GM19397 (cell line): ENCODE measurements around the gene DPF1.
A peak's percentile ranks its signal among the peaks of the same experiment; 100 is the strongest.
"Not testable (repeated sequence)": the region's sequence is repeated elsewhere in the genome, so short reads cannot be mapped to it uniquely, and the experiment has no call there.

Experiments used
- ATAC-seq: cut with Tn5 transposase; IDR thresholded peaks from one replicate; pipeline ENCODE4 v1.9.1; 2021; ENCODE audit warnings: mild to moderate bottlenecking, moderate library complexity; ENCODE audit not compliant: unreplicated experiment

Gene DPF1

DNA sequence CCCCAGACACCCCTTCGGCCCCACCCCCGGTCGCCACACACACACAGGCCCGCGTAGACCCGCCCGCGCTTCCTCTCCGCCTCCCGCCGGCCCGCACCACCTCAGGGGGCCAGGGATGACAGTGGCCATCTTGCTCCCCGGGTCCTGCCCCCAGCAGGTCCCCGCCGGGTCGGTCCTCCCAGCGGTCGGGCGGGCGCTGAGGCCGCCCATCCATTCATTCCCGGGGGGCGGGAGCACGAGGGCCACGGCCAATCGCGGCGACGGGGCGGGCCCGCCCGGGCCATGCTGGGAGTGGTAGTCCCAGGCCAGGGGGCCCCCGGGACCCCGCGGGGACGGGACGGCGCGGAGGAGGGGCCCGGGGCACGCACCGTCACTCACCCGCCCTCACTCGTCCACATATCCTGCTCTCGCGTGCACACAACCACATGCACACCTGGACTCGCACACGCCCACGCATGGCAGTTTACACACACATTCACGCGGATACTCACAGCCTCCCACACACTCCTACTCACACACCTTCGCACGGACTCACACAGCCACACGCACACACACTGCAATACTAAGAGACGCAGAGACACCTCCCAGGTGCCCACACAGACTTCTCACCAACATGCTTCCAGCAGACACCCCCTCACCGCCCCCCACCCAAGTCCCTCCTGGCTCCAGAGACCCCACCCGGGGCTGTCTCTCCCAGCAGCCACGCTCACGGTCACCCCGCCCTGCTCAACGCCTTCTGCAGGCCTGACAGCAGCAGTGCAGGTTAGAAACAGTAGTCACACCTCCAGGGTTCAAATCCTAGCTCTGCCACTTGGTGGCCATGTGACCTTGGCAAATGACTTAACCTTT lies at the start of gene DPF1:
Gene DPF1, minus strand, starts transcription at position 209 of the 849 bp plus-strand sequence. Its CDS starts 80 bp downstream, at position 129.
- ATAC-seq, result peak; percentile 72

DNA sequence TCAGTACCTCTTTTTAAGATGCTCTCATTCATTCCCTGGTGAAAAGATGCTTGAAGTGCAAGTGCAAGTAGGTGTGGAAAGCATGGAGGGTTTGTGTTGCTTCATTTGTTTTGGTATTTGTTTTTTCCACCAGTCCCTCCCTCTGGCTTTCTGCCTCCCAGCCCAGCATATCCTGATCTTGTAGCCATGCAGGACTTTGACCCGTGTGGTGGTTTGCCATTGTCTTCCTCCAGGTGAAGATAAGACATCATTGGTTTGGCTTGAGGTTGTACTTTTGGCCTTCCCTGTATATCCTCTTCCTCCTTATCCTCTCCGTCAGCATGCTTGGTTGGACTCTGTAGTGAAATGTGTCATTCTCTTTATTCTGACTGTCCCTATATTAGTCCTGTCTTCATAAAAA lies 49.5 kb upstream of the DPF1 start:
- ATAC-seq, result no peak

DNA sequence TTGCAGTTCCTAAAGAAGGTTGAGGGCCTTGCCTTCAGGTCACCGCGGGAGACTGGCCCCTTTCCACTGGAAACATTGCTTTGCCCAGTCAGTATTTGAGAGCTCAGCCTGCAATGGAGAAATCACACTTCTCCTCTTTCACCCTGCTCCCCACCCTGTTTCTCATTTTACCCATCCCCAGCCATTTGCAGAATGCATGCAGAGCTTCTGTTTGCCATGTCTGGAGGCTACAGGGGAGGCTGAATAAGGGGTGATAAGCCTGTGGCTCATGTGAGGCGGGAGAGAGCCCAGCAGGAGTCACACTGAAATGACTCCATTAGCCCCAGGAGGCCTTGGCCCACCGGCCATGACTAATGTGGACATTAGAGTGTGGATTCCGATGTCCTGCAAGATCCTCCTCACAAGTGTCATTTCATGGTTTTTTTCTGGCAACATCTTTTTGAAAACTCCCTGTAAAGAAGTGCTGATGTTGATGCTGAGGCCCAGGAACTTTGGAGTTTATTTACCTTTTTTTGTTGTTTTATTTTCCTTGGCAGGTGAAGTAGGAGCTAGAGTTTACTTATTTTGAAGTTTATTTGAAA lies 46.7 kb upstream of the DPF1 start:
- ATAC-seq, result no peak

DNA sequence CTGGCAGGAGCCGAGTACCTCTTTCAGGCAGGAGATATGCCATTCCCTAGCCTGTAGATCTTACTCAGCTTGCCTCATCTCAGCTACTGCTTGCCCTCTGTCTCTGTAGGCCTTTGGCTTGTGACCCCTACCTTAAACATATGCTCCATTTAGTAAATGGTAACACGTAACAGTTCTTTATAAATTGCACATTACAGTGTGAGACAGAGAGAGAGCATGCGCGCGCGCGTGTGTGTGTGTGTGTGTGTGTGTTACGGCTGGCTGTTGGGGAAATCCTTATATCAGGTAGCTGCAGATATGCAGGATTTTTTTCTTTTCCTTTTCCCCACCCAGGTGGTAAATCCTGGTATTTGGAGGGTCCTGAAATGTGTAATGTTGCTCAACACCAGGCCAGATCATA lies 44.5 kb upstream of the DPF1 start:
- ATAC-seq, result no peak

DNA sequence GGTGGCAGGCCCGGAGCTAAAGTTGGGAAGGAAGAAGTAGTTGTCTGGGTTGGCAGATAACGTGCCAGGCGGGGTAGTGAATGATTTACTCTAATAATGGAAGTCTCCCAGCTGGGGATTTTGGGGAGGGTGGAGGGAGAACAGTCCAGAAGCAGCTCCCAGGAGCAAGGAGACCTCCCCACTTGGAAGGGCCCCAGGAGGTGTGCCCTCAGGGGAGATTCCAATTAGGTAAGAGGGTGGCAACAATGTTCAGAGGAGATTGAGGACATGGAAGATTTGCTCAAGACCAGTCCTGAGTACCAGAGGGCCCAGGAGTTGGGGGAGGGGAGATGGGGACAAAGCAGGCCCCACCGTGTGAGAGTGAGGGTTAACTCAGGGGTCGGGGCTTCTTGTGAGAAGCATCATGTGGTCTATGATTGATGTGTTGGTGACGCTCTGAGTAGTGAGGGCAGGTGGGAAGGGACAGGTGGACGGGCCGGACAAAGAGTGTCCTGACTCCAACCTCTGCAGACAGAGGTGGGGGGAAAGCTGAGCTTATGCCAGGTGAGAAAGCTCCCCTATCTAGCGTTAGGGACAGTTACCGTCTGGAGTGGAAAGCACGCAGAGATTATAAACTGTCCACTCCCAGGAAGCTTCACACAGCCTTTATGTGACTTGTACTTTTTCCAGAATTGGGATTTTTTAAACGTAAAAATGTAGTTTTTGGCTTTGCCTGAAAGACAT lies 43.9 kb upstream of the DPF1 start:
- ATAC-seq, result no peak

DNA sequence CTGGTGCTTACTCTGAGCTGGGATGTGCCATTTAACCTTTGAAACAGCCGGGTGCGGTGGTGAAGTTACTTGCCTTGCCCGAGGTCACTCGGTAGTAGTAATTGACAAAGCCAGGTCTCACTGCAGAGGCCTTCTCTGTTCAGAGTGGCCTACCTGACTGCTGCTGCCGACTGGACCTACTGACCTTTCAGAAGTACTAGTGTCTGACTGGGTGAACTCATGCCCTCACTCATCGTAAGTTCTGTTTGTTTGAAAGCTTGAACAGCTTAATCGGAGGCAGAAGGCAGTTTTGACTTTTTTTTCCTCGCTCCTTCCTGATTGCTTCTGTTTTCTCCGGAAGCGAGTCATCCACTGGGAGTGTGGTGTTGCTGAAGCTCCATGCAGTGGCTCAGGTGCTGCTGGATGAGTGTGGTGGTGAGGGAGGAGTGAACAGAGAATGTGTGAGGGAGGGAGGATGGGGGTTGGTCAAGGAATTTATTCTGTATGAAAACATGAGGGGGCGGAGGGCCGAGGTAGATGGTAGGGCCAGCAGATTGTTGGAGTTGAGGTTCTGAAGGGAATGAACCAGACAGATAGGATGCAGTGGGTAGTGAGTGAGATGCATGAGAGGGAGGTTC lies 43.1 kb upstream of the DPF1 start:
- ATAC-seq, result no peak

DNA sequence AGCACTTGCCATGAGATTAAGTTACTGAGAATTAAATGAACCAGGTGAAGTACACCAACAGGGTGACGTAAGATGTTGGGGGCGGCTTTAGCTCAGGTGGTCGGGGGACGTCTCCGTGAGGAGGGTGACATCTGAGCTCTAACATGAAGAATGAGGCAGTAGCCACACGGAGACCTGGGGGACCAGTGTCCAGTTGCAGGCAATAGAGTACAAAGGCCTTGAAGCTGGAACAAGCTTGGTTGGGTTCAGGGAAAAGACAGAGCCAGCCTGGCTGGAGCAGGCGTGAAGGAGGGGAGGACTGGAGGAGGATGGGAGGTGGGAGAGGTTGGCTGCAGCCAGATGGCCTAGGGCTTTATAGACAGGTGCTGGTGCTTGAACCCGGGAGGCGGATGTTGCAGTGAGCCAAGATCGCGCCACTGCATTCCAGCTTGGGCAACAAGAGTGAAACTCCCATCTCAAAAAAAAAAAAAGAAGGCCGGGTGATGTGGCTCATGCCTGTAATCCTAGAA lies 42.0 kb upstream of the DPF1 start:
- ATAC-seq, result no peak

DNA sequence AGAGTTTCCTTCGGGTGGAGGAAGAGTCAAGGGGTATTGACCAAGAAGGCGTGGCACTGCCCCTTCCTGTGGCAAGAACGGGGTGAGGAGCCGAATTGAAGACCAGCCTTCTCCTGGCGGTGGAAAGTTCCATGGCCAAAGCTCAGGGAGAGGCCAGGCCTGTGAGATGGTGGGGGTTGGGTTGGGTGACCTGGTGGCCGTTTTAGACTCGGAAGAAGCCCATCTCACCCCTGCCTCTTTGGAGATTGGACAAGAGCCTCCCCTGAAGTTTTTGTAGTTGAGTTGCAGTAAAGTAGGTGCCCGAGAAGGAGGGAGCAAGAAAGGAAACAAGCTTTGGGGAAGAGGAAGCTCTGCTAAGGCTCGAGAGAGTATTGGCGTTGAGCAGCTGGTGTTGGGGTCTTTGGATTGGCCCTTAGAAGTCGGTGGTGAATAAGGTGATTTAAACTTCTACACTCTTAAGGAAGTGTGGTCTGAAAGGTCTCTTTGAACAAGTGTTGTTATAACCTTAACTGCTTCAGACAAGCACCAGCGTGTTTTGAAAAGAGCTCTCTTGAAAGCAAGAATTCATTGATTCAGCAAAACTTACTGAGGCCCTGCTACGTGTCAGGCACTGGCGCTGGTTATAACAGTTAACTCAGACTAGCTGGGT lies 41.3 kb upstream of the DPF1 start:
- no peak for ATAC-seq

DNA sequence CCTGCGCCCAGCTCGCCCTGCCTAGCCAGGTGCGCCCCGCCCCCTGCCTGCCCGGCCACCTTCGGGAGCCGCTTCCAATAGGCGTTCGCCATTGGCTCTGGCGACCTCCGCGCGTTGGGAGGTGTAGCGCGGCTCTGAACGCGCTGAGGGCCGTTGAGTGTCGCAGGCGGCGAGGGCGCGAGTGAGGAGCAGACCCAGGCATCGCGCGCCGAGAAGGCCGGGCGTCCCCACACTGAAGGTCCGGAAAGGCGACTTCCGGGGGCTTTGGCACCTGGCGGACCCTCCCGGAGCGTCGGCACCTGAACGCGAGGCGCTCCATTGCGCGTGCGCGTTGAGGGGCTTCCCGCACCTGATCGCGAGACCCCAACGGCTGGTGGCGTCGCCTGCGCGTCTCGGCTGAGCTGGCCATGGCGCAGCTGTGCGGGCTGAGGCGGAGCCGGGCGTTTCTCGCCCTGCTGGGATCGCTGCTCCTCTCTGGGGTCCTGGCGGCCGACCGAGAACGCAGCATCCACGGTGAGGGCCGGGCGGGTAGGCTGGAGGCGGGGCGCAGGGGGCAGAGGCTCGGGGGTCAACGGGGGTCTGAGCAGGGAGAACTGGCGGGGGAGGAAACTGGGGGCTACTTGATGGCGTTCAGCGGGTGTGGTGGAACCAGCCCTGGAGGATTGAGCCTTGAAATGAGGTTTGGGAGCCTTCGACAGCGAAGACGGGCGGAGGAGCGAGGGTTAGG lies 40.6 kb upstream of the DPF1 start, which contains the start of gene SPINT2:
Gene SPINT2, plus strand, starts transcription at position 88 of the 727 bp plus-strand sequence. Its CDS starts 320 bp downstream, at position 408.
- peak; percentile 36 for ATAC-seq

DNA sequence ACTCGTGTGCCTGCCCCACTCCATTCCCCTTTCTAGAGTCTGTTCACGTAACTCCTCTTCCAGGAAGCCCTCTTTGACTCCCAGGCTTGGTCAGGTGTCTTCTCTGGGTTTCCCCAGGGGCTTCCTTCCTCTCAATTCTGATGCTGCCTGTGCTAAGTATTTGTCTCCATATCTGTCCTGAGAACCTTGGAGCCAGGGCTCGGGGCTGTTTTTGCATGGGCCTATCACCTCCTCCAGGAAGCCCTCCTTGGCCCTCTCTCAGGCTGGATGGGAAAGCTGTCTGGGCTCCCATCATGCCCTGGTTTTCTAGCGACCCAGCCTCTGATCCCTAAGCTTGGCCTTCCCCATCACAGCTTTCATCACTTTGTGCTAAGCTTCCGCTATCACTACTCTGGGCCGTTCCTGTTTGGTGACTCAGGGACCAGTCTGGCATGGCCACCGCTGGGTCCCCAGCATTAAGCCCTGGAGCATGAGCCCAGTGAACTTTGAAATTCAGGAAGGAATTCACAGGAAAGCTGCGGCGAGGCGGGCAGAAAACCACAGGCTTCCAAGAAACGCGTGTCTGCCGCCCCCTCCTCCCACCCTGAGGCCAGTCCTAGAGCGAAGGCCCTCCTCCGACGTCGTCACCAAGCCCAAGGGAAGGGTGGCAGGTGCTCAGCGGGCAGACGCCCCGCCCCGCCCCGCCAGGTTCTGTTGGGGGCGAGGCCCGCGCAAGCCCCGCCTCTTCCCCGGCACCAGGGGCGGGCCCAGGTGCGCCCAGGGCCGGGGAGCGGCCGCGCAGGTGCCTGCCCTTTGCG lies 39.9 kb upstream of the DPF1 start:
- peak; percentile 53 for ATAC-seq

DNA sequence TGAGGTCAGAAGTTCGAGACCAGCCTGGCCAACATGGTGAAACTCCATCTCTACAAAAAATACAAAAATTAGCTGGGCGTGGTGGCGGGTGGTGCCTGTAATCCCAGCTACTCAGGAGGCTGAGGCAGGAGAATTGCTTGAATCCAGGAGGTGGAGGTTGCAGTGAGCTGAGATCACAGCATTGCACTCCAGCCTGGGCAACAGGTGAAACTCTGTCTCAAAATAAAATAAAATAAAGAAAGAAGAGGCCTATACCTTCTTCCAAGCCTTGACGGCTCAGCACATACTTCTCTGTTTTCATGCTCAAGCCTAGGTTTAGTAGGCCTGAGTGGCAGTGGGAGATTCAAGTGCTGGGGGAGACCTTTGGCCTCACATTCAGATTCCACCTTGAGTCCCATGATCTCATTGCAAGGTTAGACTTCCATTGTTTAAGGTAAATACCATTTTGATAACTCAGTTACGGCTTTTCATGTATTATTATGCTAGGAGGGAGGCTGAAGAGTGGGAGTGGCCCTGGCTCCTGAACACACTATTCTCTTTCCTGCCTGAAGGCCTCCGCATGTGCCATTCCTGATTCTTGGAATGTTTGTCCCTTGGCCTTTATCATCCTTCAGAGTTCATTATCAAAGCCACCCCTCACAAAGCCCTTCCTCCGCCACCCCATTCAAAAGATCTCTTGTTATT lies 38.7 kb upstream of the DPF1 start:
- ATAC-seq, result no peak

DNA sequence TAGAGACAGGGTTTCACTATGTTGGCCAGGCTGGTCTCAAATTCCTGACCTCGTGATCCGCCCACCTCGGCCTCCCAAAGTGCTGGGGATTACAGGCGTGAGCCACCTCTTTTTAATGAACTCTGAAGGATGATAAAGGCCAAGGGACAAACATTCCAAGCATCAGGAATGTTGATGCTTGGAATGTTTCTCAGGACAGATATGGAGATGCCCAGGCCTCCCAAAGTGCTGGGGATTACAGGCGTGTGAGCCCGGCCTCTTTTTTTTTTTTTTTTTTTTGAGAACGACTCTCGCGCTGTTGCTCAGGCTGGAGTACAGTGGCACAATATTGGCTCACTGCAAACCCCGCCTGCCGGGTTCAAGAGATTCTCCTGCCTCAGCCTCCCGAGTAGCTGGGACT lies 37.9 kb upstream of the DPF1 start:
- ATAC-seq, result not testable (repeated sequence)

DNA sequence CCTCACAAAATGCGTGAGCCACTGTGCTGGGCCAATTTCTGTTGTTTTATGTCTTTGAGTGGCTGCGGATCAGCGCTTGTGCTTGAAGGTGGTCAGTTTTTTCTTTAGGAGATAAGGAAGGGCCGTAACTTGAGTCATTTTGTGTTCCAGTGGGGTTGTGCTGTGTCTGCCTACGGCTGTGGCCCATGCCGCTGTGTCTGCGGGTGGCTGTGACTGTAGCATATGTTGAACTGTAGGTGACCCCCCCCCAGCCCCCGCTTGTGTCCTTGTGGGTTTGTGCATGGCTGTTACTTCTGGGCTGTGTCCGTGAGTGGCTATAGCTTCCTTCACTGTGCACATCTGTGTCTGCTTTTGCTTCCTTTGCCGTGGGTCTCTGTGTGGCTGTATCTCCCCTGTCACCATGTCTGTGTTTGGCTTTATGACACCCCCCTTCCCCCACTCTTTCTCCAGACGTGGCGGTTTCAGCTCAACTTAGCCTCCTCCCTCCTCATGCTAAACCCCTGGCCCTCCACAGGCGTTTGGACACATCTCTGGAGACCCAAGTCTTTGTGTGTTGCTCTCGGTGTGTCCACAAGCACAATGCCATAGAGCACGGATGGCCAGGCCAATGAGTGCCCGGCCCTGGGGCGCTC lies 31.5 kb upstream of the DPF1 start:
- ATAC-seq, result no peak

DNA sequence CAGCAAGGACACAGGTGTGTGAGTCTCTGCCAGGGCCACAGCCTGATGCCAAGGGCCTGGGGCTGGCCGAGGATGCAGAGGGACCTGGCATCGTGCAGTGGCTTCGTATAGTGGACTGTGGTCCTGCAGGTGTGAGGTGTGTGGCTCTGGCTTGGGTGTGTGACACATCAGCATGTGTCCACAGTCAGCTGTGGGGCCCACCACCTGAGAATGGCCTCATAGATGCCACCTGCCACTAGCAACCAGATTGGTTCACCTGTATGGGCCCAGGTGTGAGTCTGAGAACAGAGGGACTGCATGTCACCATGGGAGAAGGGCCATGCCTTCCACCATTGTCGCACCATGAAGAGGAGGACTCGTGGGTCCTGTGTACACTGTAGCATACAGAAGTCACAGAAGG lies 29.8 kb upstream of the DPF1 start:
- ATAC-seq, result no peak

DNA sequence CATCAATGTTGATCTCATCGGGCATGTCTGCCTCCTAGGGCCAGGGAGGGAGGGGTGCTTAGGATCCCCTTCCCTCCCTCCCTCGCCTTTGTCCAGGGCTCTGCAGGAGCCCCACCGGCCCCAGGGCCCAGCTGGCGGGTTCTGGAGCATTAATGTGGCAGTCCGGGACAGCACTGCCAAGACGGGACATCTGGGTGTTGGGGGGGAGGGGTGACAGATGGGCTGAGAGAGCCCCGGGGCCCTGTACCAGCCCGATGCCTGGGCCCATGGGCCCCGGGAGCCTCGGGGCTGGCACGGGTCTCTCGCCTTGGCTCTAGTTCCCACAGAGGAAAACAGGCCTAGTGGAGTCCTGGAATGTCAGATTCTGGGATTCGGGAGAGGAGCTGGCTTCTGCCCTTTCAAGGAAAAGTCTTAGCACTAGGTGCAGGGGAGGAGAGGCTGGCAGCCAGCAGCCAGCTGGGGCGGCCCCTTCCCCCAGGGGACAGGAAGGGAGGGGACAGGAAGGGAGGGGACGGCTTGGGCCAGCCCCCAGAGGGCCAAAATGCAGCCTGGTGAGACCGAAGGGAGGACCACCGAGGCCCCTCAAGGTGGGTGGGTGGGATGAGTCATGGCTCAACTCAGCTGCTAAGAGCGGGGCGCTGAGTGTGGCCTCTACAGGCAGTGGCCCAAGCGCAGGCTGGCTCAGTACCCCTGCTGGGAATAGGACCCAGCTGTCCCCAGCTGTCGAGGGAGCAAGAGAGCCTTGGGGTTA lies 29.1 kb upstream of the DPF1 start:
- no peak for ATAC-seq

DNA sequence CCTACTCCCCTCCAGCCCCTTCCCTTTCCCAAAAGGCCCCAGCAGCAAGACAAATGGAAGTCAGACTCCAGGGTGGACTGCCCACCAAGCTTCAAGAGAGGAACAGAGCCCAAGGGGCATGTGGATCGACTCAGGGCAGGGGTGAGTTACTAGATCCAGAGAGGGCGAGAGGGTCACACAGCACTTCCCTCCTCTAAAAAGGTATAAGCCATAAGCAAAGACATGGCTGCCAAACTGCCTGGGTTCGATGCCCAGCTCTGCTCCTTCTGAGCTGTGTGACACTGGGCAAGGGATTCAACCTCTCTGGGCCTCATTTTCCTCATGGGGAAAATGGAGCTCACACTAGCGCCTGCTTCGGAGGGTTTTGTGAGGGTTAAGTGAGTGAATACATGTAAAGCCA lies 28.4 kb upstream of the DPF1 start:
- no peak for ATAC-seq

DNA sequence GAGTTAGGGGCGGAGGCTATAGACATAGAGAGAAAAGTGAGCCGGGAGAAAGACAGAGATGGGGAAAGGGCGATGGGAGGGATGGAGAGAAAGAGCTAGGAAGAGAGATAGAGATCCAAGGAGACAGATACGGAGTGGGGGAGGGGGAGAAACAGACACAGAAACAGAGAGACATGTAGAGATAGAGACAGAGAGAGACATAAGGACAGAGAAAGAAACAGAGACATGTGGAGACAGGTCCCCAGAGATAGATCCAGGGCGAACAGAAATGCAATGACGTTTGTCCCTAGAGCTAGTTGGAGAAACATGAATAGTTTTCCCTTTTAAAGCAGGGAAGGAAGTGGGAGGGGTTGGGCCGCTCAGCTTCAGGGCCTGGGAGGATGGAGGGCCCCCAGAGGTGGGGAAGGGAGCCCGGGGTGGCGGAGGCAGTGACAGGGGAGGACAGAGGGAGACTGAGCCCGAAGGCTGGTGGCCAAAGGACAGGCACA lies 27.6 kb upstream of the DPF1 start:
- no peak for ATAC-seq
